Loucy (cell line): ENCODE results near the gene SENP3.

ENCODE experiments used
- CTCF ChIP-seq: fragments of 200-600 bp; sonication (generic); conservative IDR thresholded peaks from 2 replicates; pipeline ENCODE4 v1.5.1; 2014; ENCODE audit warnings: mild to moderate bottlenecking, antibody characterized with exemption, low read length
- EZH2phosphoT487 ChIP-seq: fragments of 200-600 bp; IDR thresholded peaks from 2 replicates; pipeline ENCODE4 v1.6.1; 2018; ENCODE audit warnings: antibody characterized with exemption, mild to moderate bottlenecking, moderate library complexity, borderline replicate concordance

GRCh38 chr17:7574176-7574953 lies 12.6 kb downstream of the SENP3 start:
- TF ChIP-seq CTCF (no peak), EZH2phosphoT487 (no peak)
